Measurements from ENCODE around the gene CLN6. TPM values are rescaled to one million over a fixed set of nuclear protein-coding genes. Genes with fewer than 3 reads are reported as not detected.

CLN6 gene
- total RNA-seq, 1 experiment from 2014 or later: 68.7 TPM

DNA sequence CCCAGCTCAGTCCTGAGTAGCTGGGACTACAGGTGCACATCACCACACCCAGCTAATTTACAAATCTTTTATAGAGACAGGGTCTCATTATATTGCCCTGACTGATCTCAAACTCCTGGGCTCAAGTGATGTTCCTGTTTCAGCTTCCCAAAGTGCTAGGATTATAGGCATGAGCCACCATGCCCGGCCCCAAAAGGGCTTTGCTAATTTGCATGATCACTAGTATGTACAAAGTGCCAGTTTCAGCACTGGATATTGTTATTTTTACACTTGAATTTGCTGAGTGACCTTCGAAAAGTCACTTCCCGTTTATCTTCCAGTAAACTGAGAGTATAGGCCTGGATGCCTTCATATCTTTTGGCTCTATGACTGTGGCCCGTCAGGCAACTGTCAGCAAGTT is 12.2 kb downstream of the CLN6 start:
- Histone ChIP-seq H3K4me3 (ENCODE audit: low read depth in 2 of 2, low read length in 2 of 2) (no peak overlapping the region), H3K9me3 (ENCODE audit: control insufficient read depth, insufficient read depth, low read depth, low read length) (no peaks in the 10 kb centered on the region), H3K36me3 (ENCODE audit: control insufficient read depth, insufficient read depth, low read length) (no peaks in the 10 kb centered on the region), H3K4me1 (ENCODE audit: control insufficient read depth, insufficient read depth, low read length) (no peaks in the 10 kb centered on the region), H3K27ac (ENCODE audit: low read length) (no peak overlapping the region), H3K27me3 (ENCODE audit: control insufficient read depth, insufficient read depth, low read length) (no peaks in the 10 kb centered on the region)
- no TSS peak for BruUV-seq (replicated peaks)
- DNase-seq (ENCODE audit: low read depth, low spot score): no peak
- TF ChIP-seq, protein P1, sequence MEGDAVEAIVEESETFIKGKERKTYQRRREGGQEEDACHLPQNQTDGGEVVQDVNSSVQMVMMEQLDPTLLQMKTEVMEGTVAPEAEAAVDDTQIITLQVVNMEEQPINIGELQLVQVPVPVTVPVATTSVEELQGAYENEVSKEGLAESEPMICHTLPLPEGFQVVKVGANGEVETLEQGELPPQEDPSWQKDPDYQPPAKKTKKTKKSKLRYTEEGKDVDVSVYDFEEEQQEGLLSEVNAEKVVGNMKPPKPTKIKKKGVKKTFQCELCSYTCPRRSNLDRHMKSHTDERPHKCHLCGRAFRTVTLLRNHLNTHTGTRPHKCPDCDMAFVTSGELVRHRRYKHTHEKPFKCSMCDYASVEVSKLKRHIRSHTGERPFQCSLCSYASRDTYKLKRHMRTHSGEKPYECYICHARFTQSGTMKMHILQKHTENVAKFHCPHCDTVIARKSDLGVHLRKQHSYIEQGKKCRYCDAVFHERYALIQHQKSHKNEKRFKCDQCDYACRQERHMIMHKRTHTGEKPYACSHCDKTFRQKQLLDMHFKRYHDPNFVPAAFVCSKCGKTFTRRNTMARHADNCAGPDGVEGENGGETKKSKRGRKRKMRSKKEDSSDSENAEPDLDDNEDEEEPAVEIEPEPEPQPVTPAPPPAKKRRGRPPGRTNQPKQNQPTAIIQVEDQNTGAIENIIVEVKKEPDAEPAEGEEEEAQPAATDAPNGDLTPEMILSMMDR (IDR thresholded peaks at IDR 0.05): no peak
- TF ChIP-seq TCF7L2 (IDR thresholded peaks at IDR 0.05; ENCODE audit: low read depth, low read length) (no peak), SIN3A (IDR thresholded peaks at IDR 0.05; ENCODE audit: borderline replicate concordance, insufficient read depth, low read depth, low read length) (no peak), POLR2AphosphoS5 (IDR thresholded peaks at IDR 0.05; ENCODE audit: low read depth, low read length) (no peak)
- TF ChIP-seq, protein P2, sequence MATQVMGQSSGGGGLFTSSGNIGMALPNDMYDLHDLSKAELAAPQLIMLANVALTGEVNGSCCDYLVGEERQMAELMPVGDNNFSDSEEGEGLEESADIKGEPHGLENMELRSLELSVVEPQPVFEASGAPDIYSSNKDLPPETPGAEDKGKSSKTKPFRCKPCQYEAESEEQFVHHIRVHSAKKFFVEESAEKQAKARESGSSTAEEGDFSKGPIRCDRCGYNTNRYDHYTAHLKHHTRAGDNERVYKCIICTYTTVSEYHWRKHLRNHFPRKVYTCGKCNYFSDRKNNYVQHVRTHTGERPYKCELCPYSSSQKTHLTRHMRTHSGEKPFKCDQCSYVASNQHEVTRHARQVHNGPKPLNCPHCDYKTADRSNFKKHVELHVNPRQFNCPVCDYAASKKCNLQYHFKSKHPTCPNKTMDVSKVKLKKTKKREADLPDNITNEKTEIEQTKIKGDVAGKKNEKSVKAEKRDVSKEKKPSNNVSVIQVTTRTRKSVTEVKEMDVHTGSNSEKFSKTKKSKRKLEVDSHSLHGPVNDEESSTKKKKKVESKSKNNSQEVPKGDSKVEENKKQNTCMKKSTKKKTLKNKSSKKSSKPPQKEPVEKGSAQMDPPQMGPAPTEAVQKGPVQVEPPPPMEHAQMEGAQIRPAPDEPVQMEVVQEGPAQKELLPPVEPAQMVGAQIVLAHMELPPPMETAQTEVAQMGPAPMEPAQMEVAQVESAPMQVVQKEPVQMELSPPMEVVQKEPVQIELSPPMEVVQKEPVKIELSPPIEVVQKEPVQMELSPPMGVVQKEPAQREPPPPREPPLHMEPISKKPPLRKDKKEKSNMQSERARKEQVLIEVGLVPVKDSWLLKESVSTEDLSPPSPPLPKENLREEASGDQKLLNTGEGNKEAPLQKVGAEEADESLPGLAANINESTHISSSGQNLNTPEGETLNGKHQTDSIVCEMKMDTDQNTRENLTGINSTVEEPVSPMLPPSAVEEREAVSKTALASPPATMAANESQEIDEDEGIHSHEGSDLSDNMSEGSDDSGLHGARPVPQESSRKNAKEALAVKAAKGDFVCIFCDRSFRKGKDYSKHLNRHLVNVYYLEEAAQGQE (IDR thresholded peaks at IDR 0.05; ENCODE audit: insufficient read depth in 1 of 2, low read depth in 2 of 2, low read length in 1 of 2): no peak
- intact Hi-C loops (cut with micrococcal nuclease; ENCODE audit: unreplicated experiment): no loop called here
- in situ Hi-C loops (cut with HindIII; ENCODE audit: low pct_unique_long_range_greater_than_20kb, low sequenced_read_pairs): no loop called here
- ATAC-seq: no peak
- POLR2A ChIA-PET: no interaction called here
- CTCF ChIA-PET: no interaction called here

DNA sequence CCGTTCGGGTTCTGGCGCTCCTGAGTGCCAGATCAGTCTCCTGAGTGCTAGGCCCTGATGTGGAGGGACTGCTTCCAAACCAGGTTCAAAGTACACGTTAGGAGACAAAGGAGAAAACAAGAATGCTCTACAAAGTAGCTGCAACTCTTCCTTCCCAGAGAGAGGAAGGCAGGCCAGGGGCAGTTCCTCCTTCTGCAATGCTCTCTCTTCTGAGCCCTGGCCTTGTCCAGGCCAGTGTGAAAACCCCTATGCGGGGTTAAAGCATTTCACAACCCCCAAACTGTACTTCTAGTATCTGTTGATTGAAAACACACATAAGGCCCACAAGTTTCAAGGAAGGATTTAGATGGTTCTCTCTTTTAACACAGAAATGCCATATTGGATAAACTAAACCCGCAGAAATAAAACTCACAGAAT is 14.7 kb downstream of the CLN6 start:
- Histone ChIP-seq H3K4me3 (ENCODE audit: low read depth in 2 of 2, low read length in 2 of 2) (no peak overlapping the region), H3K27ac (ENCODE audit: low read length) (no peak overlapping the region), H3K27me3 (ENCODE audit: control insufficient read depth, insufficient read depth, low read length) (no peaks in the 10 kb centered on the region), H3K9me3 (ENCODE audit: control insufficient read depth, insufficient read depth, low read depth, low read length) (no peaks in the 10 kb centered on the region), H3K36me3 (ENCODE audit: control insufficient read depth, insufficient read depth, low read length) (no peaks in the 10 kb centered on the region), H3K4me1 (ENCODE audit: control insufficient read depth, insufficient read depth, low read length) (peaks cover 2% of the 10 kb centered on the region)
- no peak for DNase-seq (ENCODE audit: low read depth, low spot score)
- no peak for ATAC-seq
- POLR2A ChIA-PET: no interaction called here
- in situ Hi-C loops (cut with HindIII; ENCODE audit: low pct_unique_long_range_greater_than_20kb, low sequenced_read_pairs): no loop called here
- TF ChIP-seq, protein P2 (IDR thresholded peaks at IDR 0.05; ENCODE audit: insufficient read depth in 1 of 2, low read depth in 2 of 2, low read length in 1 of 2): no peak
- TF ChIP-seq, protein P1 (IDR thresholded peaks at IDR 0.05): no peak
- no TSS peak for BruUV-seq (replicated peaks)
- intact Hi-C loops (cut with micrococcal nuclease; ENCODE audit: unreplicated experiment): no loop called here
- CTCF ChIA-PET: no interaction called here
